Neural crest cell (in vitro differentiated cells): ENCODE measurements around the gene ADCY2. TPM values are rescaled to one million over a fixed set of nuclear protein-coding genes. Genes with fewer than 3 reads are reported as not detected.
A peak's percentile ranks its signal among the peaks of the same experiment; 100 is the strongest.

Experiments used
- DNase-seq: peaks from one replicate; pipeline ENCODE4 v3.0.0; 2021; ENCODE audit warnings: low read depth, mixed read lengths, low spot score
- H3K27ac Mint-ChIP-seq: one replicate; pipeline ENCODE4 v1.8.0; 2021; ENCODE audit warnings: mild to moderate bottlenecking, mixed read lengths; ENCODE audit not compliant: unreplicated experiment
- H3K27me3 Mint-ChIP-seq: 2 replicates; pipeline ENCODE4 v1.8.0; 2021; ENCODE audit warnings: low read depth, mild to moderate bottlenecking, mixed read lengths
- H3K36me3 Mint-ChIP-seq: 2 replicates; pipeline ENCODE4 v1.8.0; 2021; ENCODE audit warnings: low read depth, mild to moderate bottlenecking, mixed read lengths
- H3K4me1 Mint-ChIP-seq: 2 replicates; pipeline ENCODE4 v1.8.0; 2021; ENCODE audit warnings: mixed read lengths
- H3K4me3 Mint-ChIP-seq: one replicate; pipeline ENCODE4 v1.8.0; 2021; ENCODE audit warnings: mild to moderate bottlenecking, mixed read lengths
- H3K9me3 Mint-ChIP-seq: 2 replicates; pipeline ENCODE4 v1.8.0; 2021; ENCODE audit warnings: mixed read lengths
- total RNA-seq: library from RNA; stranded (reverse); gene quantifications from 2 replicates; pipeline ENCODE4 v1.2.1, GENCODE V29; 2021
- TF ChIP-seq, protein P1 (sequence below): fragments of 200-600 bp; sonication (generic); conservative IDR thresholded peaks from 2 replicates; pipeline ENCODE4 v1.5.0; 2021; ENCODE audit warnings: antibody characterized with exemption, mild to moderate bottlenecking

The ADCY2 gene
- total RNA-seq, 1 donor from 2014 or later: 3.5 TPM

- H3K9me3 Mint-ChIP-seq: peaks cover 12% of the 10 kb centered on the region
- H3K36me3 Mint-ChIP-seq: no peaks in the 10 kb centered on the region
- H3K27ac Mint-ChIP-seq: peak overlapping the region; percentile 69
- no peaks in the 10 kb centered on the region for H3K27me3 Mint-ChIP-seq
- DNase-seq: no peak
- H3K4me3 Mint-ChIP-seq: no peak overlapping the region
- TF ChIP-seq, protein P1, sequence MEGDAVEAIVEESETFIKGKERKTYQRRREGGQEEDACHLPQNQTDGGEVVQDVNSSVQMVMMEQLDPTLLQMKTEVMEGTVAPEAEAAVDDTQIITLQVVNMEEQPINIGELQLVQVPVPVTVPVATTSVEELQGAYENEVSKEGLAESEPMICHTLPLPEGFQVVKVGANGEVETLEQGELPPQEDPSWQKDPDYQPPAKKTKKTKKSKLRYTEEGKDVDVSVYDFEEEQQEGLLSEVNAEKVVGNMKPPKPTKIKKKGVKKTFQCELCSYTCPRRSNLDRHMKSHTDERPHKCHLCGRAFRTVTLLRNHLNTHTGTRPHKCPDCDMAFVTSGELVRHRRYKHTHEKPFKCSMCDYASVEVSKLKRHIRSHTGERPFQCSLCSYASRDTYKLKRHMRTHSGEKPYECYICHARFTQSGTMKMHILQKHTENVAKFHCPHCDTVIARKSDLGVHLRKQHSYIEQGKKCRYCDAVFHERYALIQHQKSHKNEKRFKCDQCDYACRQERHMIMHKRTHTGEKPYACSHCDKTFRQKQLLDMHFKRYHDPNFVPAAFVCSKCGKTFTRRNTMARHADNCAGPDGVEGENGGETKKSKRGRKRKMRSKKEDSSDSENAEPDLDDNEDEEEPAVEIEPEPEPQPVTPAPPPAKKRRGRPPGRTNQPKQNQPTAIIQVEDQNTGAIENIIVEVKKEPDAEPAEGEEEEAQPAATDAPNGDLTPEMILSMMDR: no peak
- H3K4me1 Mint-ChIP-seq: peaks cover 9% of the 10 kb centered on the region
Observed at GRCh38 chr5:7576023-7576715, 180.2 kb downstream of the ADCY2 start.

GRCh38 chr5:7577381-7577780, 181.4 kb downstream of the ADCY2 start:
- no peak overlapping the region for H3K27ac Mint-ChIP-seq
- H3K27me3 Mint-ChIP-seq: no peaks in the 10 kb centered on the region
- TF ChIP-seq, protein P1: no peak
- peaks cover 4% of the 10 kb centered on the region for H3K9me3 Mint-ChIP-seq
- no peaks in the 10 kb centered on the region for H3K36me3 Mint-ChIP-seq
- DNase-seq: no peak
- H3K4me1 Mint-ChIP-seq: peaks cover 9% of the 10 kb centered on the region
- H3K4me3 Mint-ChIP-seq: no peak overlapping the region

DNA sequence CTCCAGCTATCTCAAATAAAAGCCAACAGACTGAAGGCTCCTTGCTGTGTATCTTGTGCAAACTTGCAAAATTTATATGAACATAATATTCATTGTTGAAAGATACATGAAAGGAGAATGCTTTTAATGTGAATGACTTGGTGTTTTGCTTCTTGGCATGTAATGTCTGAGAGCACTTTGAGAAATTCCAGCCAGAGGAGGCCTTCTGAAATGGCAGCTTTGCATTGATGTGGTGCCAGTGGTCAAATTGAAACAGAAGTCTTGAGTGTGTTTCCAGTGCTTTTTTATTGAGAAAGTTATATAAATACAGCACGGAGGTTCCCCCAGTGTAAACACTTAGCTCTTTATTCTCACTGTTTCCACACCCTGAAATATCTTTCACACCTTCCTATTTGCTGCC, 182.1 kb downstream of the ADCY2 start:
- Mint-ChIP-seq H3K27ac (no peak overlapping the region), H3K9me3 (peaks cover 2% of the 10 kb centered on the region), H3K4me1 (peaks cover 9% of the 10 kb centered on the region), H3K27me3 (no peaks in the 10 kb centered on the region), H3K36me3 (no peaks in the 10 kb centered on the region), H3K4me3 (no peak overlapping the region)
- no peak for DNase-seq
- TF ChIP-seq, protein P1: no peak

- TF ChIP-seq, protein P1: no peak
- no peaks in the 10 kb centered on the region for H3K36me3 Mint-ChIP-seq
- no peak overlapping the region for H3K4me3 Mint-ChIP-seq
- H3K27ac Mint-ChIP-seq: no peak overlapping the region
- no peak for DNase-seq
- H3K27me3 Mint-ChIP-seq: no peaks in the 10 kb centered on the region
- H3K9me3 Mint-ChIP-seq: no peaks in the 10 kb centered on the region
- H3K4me1 Mint-ChIP-seq: no peaks in the 10 kb centered on the region
Observed at GRCh38 chr5:7584749-7585148, 188.8 kb downstream of the ADCY2 start.

DNA sequence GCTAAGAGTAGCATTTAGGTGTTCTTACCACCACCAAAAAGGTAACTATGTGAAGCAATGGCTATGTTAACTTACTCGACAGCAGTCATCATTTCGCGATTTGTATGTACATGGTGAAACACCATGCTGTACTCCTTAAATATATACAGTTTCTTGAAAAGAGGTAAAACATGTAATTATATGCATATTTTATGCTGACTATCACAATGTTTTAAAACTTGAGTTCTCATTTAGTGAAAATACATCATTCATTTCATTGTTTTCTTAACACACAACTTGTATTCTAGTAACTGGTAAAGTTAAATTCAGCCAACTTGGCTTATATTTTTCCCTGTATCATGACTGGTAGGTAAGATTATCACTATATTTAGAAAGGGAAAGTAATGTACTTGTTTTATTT, 189.9 kb downstream of the ADCY2 start:
- Mint-ChIP-seq H3K9me3 (no peaks in the 10 kb centered on the region), H3K27ac (no peak overlapping the region), H3K4me1 (no peaks in the 10 kb centered on the region), H3K36me3 (no peaks in the 10 kb centered on the region), H3K4me3 (no peak overlapping the region), H3K27me3 (no peaks in the 10 kb centered on the region)
- DNase-seq: no peak
- TF ChIP-seq, protein P1: no peak
